ENCODE results near the gene KCNMB2. TPM values are rescaled to one million over a fixed set of nuclear protein-coding genes. Genes with fewer than 3 reads are reported as not detected.

KCNMB2 gene
- total and polyA plus RNA-seq, 2 experiments from 2014 or later, result 2.4 TPM; not detected in 1

DNA sequence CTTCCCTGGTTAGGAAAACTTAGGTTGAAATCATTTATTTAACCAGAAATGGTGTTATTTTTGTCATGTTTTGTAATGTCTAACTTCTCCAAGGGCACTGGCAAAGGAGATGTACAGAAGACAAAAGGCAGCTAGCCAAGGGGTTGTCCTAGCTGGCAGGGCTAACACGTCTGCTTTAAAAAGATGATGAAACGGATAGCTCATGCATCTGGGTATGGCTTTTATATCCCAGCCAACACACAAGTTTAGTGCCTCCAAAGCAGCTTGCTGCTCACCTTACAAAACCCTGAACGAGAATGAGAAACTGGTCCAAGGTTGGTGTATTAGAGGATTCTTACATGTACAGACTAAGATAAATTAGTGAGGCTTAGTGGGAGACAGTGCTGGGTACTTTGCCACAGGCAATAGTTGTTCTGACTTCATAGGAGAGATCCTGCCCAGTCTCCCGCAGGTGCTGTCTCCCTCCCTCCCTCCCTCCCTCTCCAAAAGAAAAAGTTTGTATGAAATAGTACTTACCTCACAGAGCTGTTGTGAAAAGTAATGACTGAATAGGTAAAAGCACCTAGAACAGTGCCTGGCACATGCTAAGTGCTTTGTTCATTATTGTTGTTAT is 47.8 kb downstream of the KCNMB2 start:
- Histone ChIP-seq H3K9me2 (replicated peaks; ENCODE audit: insufficient read depth) (no peaks in the 10 kb centered on the region), H3K4me2 (no peak overlapping the region), H3K27me3 (no peaks in the 10 kb centered on the region), H3K4me3 (no peak overlapping the region), H3K27ac (no peak overlapping the region), H4K20me1 (ENCODE audit: insufficient read depth, poor library complexity, severe bottlenecking) (no peaks in the 10 kb centered on the region), H3K9me3 (ENCODE audit: low read depth) (no peaks in the 10 kb centered on the region), H3K36me3 (replicated peaks; ENCODE audit: insufficient read depth, low read depth) (no peaks in the 10 kb centered on the region), H2AFZ (no peak overlapping the region), H3K79me2 (no peaks in the 10 kb centered on the region), H3K4me1 (ENCODE audit: insufficient read depth) (no peaks in the 10 kb centered on the region)
- no peak for TF ChIP-seq EZH2phosphoT487 (IDR thresholded peaks at IDR 0.05; ENCODE audit: low read depth, severe bottlenecking, unreplicated experiment)
- TF ChIP-seq, protein P1, sequence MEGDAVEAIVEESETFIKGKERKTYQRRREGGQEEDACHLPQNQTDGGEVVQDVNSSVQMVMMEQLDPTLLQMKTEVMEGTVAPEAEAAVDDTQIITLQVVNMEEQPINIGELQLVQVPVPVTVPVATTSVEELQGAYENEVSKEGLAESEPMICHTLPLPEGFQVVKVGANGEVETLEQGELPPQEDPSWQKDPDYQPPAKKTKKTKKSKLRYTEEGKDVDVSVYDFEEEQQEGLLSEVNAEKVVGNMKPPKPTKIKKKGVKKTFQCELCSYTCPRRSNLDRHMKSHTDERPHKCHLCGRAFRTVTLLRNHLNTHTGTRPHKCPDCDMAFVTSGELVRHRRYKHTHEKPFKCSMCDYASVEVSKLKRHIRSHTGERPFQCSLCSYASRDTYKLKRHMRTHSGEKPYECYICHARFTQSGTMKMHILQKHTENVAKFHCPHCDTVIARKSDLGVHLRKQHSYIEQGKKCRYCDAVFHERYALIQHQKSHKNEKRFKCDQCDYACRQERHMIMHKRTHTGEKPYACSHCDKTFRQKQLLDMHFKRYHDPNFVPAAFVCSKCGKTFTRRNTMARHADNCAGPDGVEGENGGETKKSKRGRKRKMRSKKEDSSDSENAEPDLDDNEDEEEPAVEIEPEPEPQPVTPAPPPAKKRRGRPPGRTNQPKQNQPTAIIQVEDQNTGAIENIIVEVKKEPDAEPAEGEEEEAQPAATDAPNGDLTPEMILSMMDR (IDR thresholded peaks at IDR 0.05; ENCODE audit: poor library complexity), result no peak
- no peak for TF ChIP-seq EZH2 (IDR thresholded peaks at IDR 0.05; ENCODE audit: borderline replicate concordance)
- 77% methylated on average over 4 of the region's 4 CpGs for WGBS (ENCODE audit: low lambda C conversion rate, missing lambda C conversion rate)
- DNase-seq (ENCODE audit: low spot score), result no peak

DNA sequence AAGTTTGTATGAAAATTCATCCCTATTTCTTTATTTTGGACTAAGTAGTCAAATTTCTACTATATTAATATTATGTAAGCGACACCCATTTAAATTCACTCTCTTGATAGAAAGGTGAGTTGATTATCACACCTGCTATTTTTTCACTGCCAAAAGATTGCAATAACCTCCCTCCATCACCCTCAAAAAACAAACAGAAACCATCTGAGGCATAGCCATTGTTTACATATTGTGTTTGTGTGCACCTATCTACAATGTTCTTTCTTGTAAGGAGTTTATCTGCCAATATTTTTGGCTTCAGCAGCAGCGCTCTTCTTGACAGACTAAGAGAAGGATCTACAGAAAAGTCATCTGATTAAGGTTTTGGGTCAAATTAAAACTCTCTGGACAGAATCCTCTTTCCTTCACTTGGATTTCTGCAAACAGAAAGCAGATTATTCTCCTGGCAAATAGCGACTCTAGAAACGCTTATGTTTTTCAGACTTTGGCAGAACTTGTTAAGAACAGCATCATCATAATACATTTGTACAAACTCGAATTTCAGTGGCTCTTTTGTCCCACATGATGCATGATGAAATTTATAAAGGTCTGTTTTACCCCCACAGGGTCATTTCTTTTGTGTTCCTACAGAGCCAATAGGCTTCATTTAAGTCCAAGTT is 48.6 kb downstream of the KCNMB2 start:
- H3K79me2 ChIP-seq, result no peaks in the 10 kb centered on the region
- no peaks in the 10 kb centered on the region for H3K4me1 ChIP-seq (ENCODE audit: insufficient read depth)
- no peak overlapping the region for H3K4me3 ChIP-seq
- H3K27me3 ChIP-seq, result no peaks in the 10 kb centered on the region
- no peaks in the 10 kb centered on the region for H3K36me3 ChIP-seq (replicated peaks; ENCODE audit: insufficient read depth, low read depth)
- H2AFZ ChIP-seq, result no peak overlapping the region
- H4K20me1 ChIP-seq (ENCODE audit: insufficient read depth, poor library complexity, severe bottlenecking), result no peaks in the 10 kb centered on the region
- 84% methylated on average over 5 of the region's 5 CpGs for WGBS (ENCODE audit: low lambda C conversion rate, missing lambda C conversion rate)
- no peaks in the 10 kb centered on the region for H3K9me3 ChIP-seq (ENCODE audit: low read depth)
- H3K9me2 ChIP-seq (replicated peaks; ENCODE audit: insufficient read depth), result no peaks in the 10 kb centered on the region
- H3K4me2 ChIP-seq, result no peak overlapping the region
- no peak for DNase-seq (ENCODE audit: low spot score)
- H3K27ac ChIP-seq, result no peak overlapping the region
- TF ChIP-seq EZH2phosphoT487 (IDR thresholded peaks at IDR 0.05; ENCODE audit: low read depth, severe bottlenecking, unreplicated experiment) (no peak), EZH2 (IDR thresholded peaks at IDR 0.05; ENCODE audit: borderline replicate concordance) (no peak)
- TF ChIP-seq, protein P1 (IDR thresholded peaks at IDR 0.05; ENCODE audit: poor library complexity), result no peak

DNA sequence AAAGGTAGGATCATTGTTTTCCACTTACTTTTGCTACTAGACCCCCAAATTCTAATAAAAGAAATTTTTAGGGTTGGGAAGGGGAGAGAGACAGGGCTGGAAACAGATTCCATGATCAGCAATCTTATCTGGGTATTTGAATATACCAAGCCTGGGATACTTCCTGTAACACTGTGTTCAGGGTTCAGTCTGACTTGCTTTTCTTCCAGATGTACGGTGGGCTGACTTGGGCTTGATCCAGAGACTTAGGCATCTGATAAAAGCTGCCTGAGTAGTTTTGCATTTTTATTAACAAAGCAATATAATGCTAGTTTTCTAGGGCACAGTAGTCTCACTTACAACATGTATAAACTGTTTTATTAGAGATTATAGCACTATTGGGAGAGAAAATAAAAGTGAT is 49.2 kb downstream of the KCNMB2 start:
- DNase-seq (ENCODE audit: low spot score), result no peak
- H3K9me2 ChIP-seq (replicated peaks; ENCODE audit: insufficient read depth), result no peaks in the 10 kb centered on the region
- 22% methylated on average over 1 of the region's 1 CpG for WGBS (ENCODE audit: low lambda C conversion rate, missing lambda C conversion rate)
- no peak overlapping the region for H3K4me3 ChIP-seq
- H3K79me2 ChIP-seq, result no peaks in the 10 kb centered on the region
- no peak overlapping the region for H2AFZ ChIP-seq
- no peaks in the 10 kb centered on the region for H3K36me3 ChIP-seq (replicated peaks; ENCODE audit: insufficient read depth, low read depth)
- H3K9me3 ChIP-seq (ENCODE audit: low read depth), result no peaks in the 10 kb centered on the region
- TF ChIP-seq EZH2 (IDR thresholded peaks at IDR 0.05; ENCODE audit: borderline replicate concordance) (no peak), EZH2phosphoT487 (IDR thresholded peaks at IDR 0.05; ENCODE audit: low read depth, severe bottlenecking, unreplicated experiment) (no peak)
- TF ChIP-seq, protein P1 (IDR thresholded peaks at IDR 0.05; ENCODE audit: poor library complexity), result no peak
- no peaks in the 10 kb centered on the region for H3K27me3 ChIP-seq
- H3K4me1 ChIP-seq (ENCODE audit: insufficient read depth), result no peaks in the 10 kb centered on the region
- no peak overlapping the region for H3K27ac ChIP-seq
- no peak overlapping the region for H3K4me2 ChIP-seq
- H4K20me1 ChIP-seq (ENCODE audit: insufficient read depth, poor library complexity, severe bottlenecking), result no peaks in the 10 kb centered on the region

Data from hepatocyte (in vitro differentiated cells).